HepG2 (cell line): ENCODE results near the gene EZH1. TPM values are rescaled to one million over a fixed set of nuclear protein-coding genes. Genes with fewer than 3 reads are reported as not detected.
A peak's percentile ranks its signal among the peaks of the same experiment; 100 is the strongest.

Experiments used
- ATAC-seq: fragments of 200-7000 bp; cut with Tn5 transposase; 3 replicates; pipeline ENCODE4 v1.9.1; 2020; ENCODE audit warnings: mild to moderate bottlenecking, moderate library complexity
- BruUV-seq: library from RNA; stranded (reverse); fragments of 400-500 nt; replicated peaks from 2 replicates; lab custom pipeline; 2021; lab: Mats Ljungman, UMichigan
- CTCF ChIA-PET: fragments of 300-600 bp; formaldehyde crosslinking; extraction: SDS; loops from one replicate; lab custom pipeline; 2021; ENCODE audit warnings: low total read pairs, inconsistent platforms, low intra/inter-chr PET ratio; lab: Yijun Ruan, JAX
- POLR2A ChIA-PET: fragments of 350-600 bp; sonication (Branson Sonifier 250); formaldehyde crosslinking; loops from one replicate; lab custom pipeline; 2020; ENCODE audit warnings: antibody characterized with exemption, inconsistent platforms; lab: Yijun Ruan, JAX
- DNase-seq: peaks from one replicate; pipeline ENCODE4 v3.0.0-alpha.2; 2015; ENCODE audit warnings: low spot score
- FAIRE-seq: peaks from 3 replicates; lab custom pipeline; 2011; peaks lifted over from hg19 to GRCh38; lab: Jason Lieb, UNC
- H2AFZ ChIP-seq: one replicate; pipeline ENCODE4 v1.6.1; 2011; ENCODE audit warnings: low read length, inconsistent platforms
- H3K27ac ChIP-seq: fragments of 300-600 bp; 3 replicates; pipeline ENCODE4 v1.8.0; 2011; ENCODE audit warnings: mixed run types, mild to moderate bottlenecking, mixed read lengths, low read length, inconsistent platforms; ENCODE audit not compliant: insufficient read depth; ENCODE audit errors: extremely low read length
- H3K27me3 ChIP-seq, 2 experiments: fragments of 200-600 bp in 1 of 2; 2 replicates in 1 of 2; 3 replicates in 1 of 2; pipeline versions ENCODE4 v1.6.0 to v1.8.0; 2011; ENCODE audit warnings: low read length in 2 of 2, mild to moderate bottlenecking in 2 of 2, moderate library complexity in 2 of 2, inconsistent platforms in 1 of 2; ENCODE audit not compliant: insufficient read depth in 2 of 2, control insufficient read depth in 1 of 2
- H3K36me3 ChIP-seq, 2 experiments: fragments of 200-600 bp in 1 of 2; replicated peaks in 1 of 2; 2 replicates in 1 of 2; 3 replicates in 1 of 2; pipeline versions ENCODE4 v1.5.1 to v1.8.0; 2011; ENCODE audit warnings: low read length in 2 of 2, inconsistent platforms in 1 of 2; ENCODE audit not compliant: insufficient read depth in 2 of 2, control insufficient read depth in 1 of 2
- H3K4me1 ChIP-seq: 2 replicates; pipeline ENCODE4 v1.5.1; 2012; ENCODE audit warnings: low read length, inconsistent platforms; ENCODE audit not compliant: insufficient read depth
- H3K4me2 ChIP-seq: 2 replicates; pipeline ENCODE4 v1.6.0; 2011; ENCODE audit warnings: low read depth, low read length, inconsistent platforms
- H3K4me3 ChIP-seq, 3 experiments: fragments of 200-600 bp in 1 of 3; sonication (generic), shearing (Covaris generic) in 1 of 3; replicated peaks in 1 of 3; 2 replicates each; pipeline ENCODE4 v1.5.1; 2011 to 2016; ENCODE audit warnings: low read length in 3 of 3, inconsistent platforms in 2 of 3, low read depth in 2 of 3, mild to moderate bottlenecking in 2 of 3, control low read depth in 1 of 3, mixed read lengths in 1 of 3; ENCODE audit not compliant: insufficient read depth in 1 of 3
- H3K79me2 ChIP-seq: one replicate; pipeline ENCODE4 v1.6.1; 2011; ENCODE audit warnings: low read length, inconsistent platforms; ENCODE audit not compliant: insufficient read depth
- H3K9ac ChIP-seq: 2 replicates; pipeline ENCODE4 v1.6.0; 2011; ENCODE audit warnings: mild to moderate bottlenecking, low read depth, low read length, inconsistent platforms; ENCODE audit not compliant: insufficient read depth
- H3K9me3 ChIP-seq: 2 replicates; pipeline ENCODE4 v1.5.1; 2012; ENCODE audit warnings: mild to moderate bottlenecking, low read length
- H4K20me1 ChIP-seq: 2 replicates; pipeline ENCODE4 v1.6.0; 2011; ENCODE audit warnings: inconsistent platforms, mild to moderate bottlenecking, low read length, moderate library complexity; ENCODE audit not compliant: insufficient read depth
- CBX2 ChIP-seq, 2 experiments: fragments of 200-600 bp in 1 of 2; sonication (generic); formaldehyde crosslinking in 1 of 2; IDR thresholded peaks; 2 replicates each; pipeline versions ENCODE4 v1.7.0 to v1.8.1; 2018 to 2022; ENCODE audit warnings: low read depth in 2 of 2, low read length in 1 of 2, mild to moderate bottlenecking in 1 of 2, missing genetic modification reagents in 1 of 2
- KLF9 ChIP-seq: IDR thresholded peaks from 2 replicates; pipeline ENCODE4 v1.6.1; 2016; ENCODE audit warnings: low read depth
- LCORL ChIP-seq, 2 experiments: fragments of 450-650 bp in 1 of 2; sonication (generic) in 1 of 2; formaldehyde crosslinking in 1 of 2; IDR thresholded peaks; 2 replicates each; pipeline versions ENCODE4 v1.5.0 to v1.6.1; 2017 to 2020; ENCODE audit warnings: antibody characterized with exemption in 1 of 2, missing genetic modification reagents in 1 of 2
- NFIC ChIP-seq: IDR thresholded peaks from 2 replicates; pipeline ENCODE4 v1.6.1; 2012; ENCODE audit warnings: mild to moderate bottlenecking, low read length, inconsistent platforms
- POLR2G ChIP-seq: fragments of 200-400 bp; formaldehyde crosslinking; IDR thresholded peaks from 2 replicates; pipeline ENCODE4 v1.6.1; 2018; ENCODE audit warnings: mild to moderate bottlenecking, low read depth, low read length, moderate library complexity
- RFX5 ChIP-seq: IDR thresholded peaks from 2 replicates; pipeline ENCODE4 v1.6.1; 2011; ENCODE audit warnings: low read depth, low read length, improper control_type of control experiment
- XRCC5 ChIP-seq: fragments of 200-400 bp; formaldehyde crosslinking; optimal IDR thresholded peaks from 2 replicates; pipeline ENCODE3; 2017; ENCODE audit warnings: mild to moderate bottlenecking, low read length
- ZFY ChIP-seq: sonication (generic); formaldehyde crosslinking; IDR thresholded peaks from 2 replicates; pipeline ENCODE4 v1.4.0; 2020; ENCODE audit warnings: missing genetic modification reagents
- ZFYVE20 ChIP-seq: sonication (generic); formaldehyde crosslinking; IDR thresholded peaks from 2 replicates; pipeline ENCODE4 v1.8.0; 2023; ENCODE audit warnings: low read depth, mild to moderate bottlenecking, moderate library complexity, missing genetic modification reagents, borderline replicate concordance
- ZMAT3 ChIP-seq: sonication (generic); formaldehyde crosslinking; conservative IDR thresholded peaks from 2 replicates; pipeline ENCODE4 v1.7.0; 2021; ENCODE audit warnings: missing genetic modification reagents
- ZNF609 ChIP-seq: sonication (generic); formaldehyde crosslinking; IDR thresholded peaks from 2 replicates; pipeline ENCODE4 v1.4.0; 2020; ENCODE audit warnings: mild to moderate bottlenecking, missing genetic modification reagents, borderline replicate concordance
- ZNF616 ChIP-seq: sonication (generic); formaldehyde crosslinking; IDR thresholded peaks from 2 replicates; pipeline ENCODE4 v1.5.0; 2020; ENCODE audit warnings: low read depth, mild to moderate bottlenecking, missing genetic modification reagents
- WGBS: methylation state at CpG from one replicate; pipeline ENCODE4 v1.1.6; 2017; ENCODE audit warnings: low lambda C conversion rate; 5-methylcytosine and 5-hydroxymethylcytosine counted together
- in situ Hi-C: cut with HindIII; loops from 2 replicates; pipeline ENCODE4 v1.10.0; 2017; ENCODE audit warnings: low pct_unique_long_range_greater_than_20kb; ENCODE audit not compliant: extremely low pct_ligation_motif_present
- intact Hi-C: fragments of 100-400 bp; cut with micrococcal nuclease; formaldehyde crosslinking; loops from one replicate; pipeline ENCODE4 v1.10.0; 2022; ENCODE audit not compliant: unreplicated experiment
- polyA plus RNA-seq, 8 experiments: library from polyadenylated mRNA; depleted of rRNA in 3 of 8; stranded (reverse) in 7 of 8; unstranded in 1 of 8; fragments of >200 nt; fragmentation: Illumina TruSeq in 4 of 8; extraction: Trizol in 4 of 8; gene quantifications; 2 replicates each; pipeline versions ENCODE4 v1.2.1 to v1.2.3, GENCODE V29; 2011 to 2016; ENCODE audit warnings: low read depth in 4 of 8, missing spikeins in 1 of 8, mixed read lengths in 1 of 8; ENCODE audit not compliant: insufficient read depth in 1 of 8
- total RNA-seq, 5 experiments: library from RNA; depleted of rRNA; stranded (reverse); fragments of >200 nt; fragmentation: Illumina TruSeq; extraction: Trizol; gene quantifications; 2 replicates each; pipeline ENCODE4 v1.2.3, GENCODE V29; 2016; ENCODE audit warnings: low read depth in 1 of 5
- TF ChIP-seq, protein P1 (sequence below): sonication (generic); formaldehyde crosslinking; IDR thresholded peaks from 2 replicates; pipeline ENCODE4 v1.9.0; 2022; ENCODE audit warnings: missing genetic modification reagents, mild to moderate bottlenecking, borderline replicate concordance

The EZH1 gene
- total and polyA plus RNA-seq, 2 of the 13 experiments (the other 11 are each of a cell fraction or from before 2014, with no cell fraction given): 11.6 to 24.0 TPM

- TF ChIP-seq, protein P1, sequence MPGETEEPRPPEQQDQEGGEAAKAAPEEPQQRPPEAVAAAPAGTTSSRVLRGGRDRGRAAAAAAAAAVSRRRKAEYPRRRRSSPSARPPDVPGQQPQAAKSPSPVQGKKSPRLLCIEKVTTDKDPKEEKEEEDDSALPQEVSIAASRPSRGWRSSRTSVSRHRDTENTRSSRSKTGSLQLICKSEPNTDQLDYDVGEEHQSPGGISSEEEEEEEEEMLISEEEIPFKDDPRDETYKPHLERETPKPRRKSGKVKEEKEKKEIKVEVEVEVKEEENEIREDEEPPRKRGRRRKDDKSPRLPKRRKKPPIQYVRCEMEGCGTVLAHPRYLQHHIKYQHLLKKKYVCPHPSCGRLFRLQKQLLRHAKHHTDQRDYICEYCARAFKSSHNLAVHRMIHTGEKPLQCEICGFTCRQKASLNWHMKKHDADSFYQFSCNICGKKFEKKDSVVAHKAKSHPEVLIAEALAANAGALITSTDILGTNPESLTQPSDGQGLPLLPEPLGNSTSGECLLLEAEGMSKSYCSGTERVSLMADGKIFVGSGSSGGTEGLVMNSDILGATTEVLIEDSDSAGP (CRISPR knock-in tag): 0 out of 2 replicates have a peak, but pooled peaks have one; percentile 4
- TF ChIP-seq XRCC5: no peak
These were observed 36.9 kb upstream of the EZH1 start (continued) for GRCh38 chr17:42781639-42782165.

GRCh38 chr17:42780851-42781638 lies 36.2 kb upstream of the EZH1 start:
- peak overlapping the region; percentile 99 for H3K4me2 ChIP-seq
- intact Hi-C loops (loop anchor here (2.0 kb wide), 1 partner anchor 16 kb away; no protein-coding TSS in a partner anchor), in situ Hi-C loops (no loop called here)
- peaks cover 4% of the 10 kb centered on the region; the same call in 1 of the 2 replicates for H4K20me1 ChIP-seq
- H3K27ac ChIP-seq: peak overlapping the region; percentile 98
- no peak overlapping the region for H2AFZ ChIP-seq
- no peaks in the 10 kb centered on the region; a peak in 1 of 5 replicates for H3K27me3 ChIP-seq
- BruUV-seq: no TSS peak
- peak overlapping the region; percentile 87 to 99 (median 92) for H3K4me3 ChIP-seq
- FAIRE-seq (peak; percentile 23), ATAC-seq (no peak), DNase-seq (no peak)
- H3K79me2 ChIP-seq: peaks cover 26% of the 10 kb centered on the region
- ChIA-PET POLR2A (interaction anchor here (0.8 to 8.4 kb wide), 27 partner anchors 8 to 534 kb away, joined by 3 to 278 read pairs (median 5); partner anchors contain the start of genes BECN1, CNTD1, COA3 and EZH1), CTCF (no interaction called here)
- H3K9me3 ChIP-seq: no peaks in the 10 kb centered on the region
- peaks cover 55% of the 10 kb centered on the region for H3K4me1 ChIP-seq
- WGBS: under 1% methylated on average over 23 of the region's 39 CpGs
- H3K9ac ChIP-seq: peak overlapping the region; percentile 95
- H3K36me3 ChIP-seq: peaks cover 20 to 35% of the 10 kb centered on the region in 2 experiments; a peak in 4 of 5 replicates
- TF ChIP-seq CBX2 (IDR thresholded peaks at IDR 0.05; ENCODE audit: low read depth, low read length) (no peak), CBX2 (CRISPR knock-in tag; IDR thresholded peaks at IDR 0.05; ENCODE audit: low read depth) (no peak), LCORL (IDR thresholded peaks at IDR 0.05) (no peak), LCORL (CRISPR knock-in tag; IDR thresholded peaks at IDR 0.05) (no peak), ZNF616 (0 out of 2 replicates have a peak, but pooled peaks have one; percentile 2), ZMAT3 (CRISPR knock-in tag) (no peak), POLR2G (no peak), ZFYVE20 (CRISPR knock-in tag) (no peak; the same call in 1 of the 2 replicates), RFX5 (no peak), ZNF609 (no peak; the same call in 1 of the 2 replicates), KLF9 (CRISPR knock-in tag) (no peak), ZFY (CRISPR knock-in tag) (no peak), NFIC (no peak)
